Iris pigment epithelial cell (primary cell): Measurements from ENCODE around the gene ZFAND3.
A peak's percentile ranks its signal among the peaks of the same experiment; 100 is the strongest.

Experiments used
- DNase-seq: peaks from one replicate; pipeline ENCODE4 v3.0.0-alpha.2; 2011; ENCODE audit warnings: low read depth

ZFAND3 gene

DNA sequence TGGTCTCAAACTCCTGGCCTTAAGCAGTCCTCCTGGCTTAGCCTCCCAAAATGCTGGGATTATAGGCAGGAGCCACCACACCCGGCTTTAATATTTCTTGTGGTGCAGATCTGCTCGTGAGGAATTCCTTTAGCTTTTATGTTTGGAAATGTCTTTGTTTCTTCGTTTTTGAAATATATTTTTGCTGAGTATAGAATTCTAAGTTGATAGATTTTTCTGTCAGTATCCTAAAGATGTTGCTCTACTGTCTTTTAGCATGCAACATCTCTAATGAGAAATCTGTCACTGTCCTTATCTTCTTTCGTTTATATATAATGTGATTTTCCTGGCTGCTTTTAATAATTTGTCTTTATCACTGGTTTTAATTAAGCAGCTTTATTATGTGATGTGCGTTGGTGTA lies 75.1 kb downstream of the ZFAND3 start:
- DNase-seq: no peak

DNA sequence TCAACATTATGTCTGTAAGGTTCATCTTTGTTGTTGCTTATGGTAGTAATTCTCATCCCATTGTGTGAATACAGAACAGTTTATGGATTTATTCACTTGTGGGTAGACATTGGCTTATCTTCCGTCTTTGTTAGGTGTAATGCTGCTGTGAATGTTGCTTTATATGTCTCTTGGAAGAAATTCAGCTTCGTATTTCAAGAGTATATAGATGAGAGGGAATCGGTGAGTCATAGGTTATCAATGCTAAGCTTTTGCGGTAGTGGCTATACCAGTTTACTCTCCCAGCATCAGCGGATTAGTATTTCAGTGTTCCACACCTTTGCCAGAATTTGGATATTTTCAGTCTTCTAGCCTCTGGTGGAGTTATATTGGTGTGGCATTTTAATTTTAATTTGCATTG lies 77.8 kb downstream of the ZFAND3 start:
- DNase-seq: peak; percentile 86

DNA sequence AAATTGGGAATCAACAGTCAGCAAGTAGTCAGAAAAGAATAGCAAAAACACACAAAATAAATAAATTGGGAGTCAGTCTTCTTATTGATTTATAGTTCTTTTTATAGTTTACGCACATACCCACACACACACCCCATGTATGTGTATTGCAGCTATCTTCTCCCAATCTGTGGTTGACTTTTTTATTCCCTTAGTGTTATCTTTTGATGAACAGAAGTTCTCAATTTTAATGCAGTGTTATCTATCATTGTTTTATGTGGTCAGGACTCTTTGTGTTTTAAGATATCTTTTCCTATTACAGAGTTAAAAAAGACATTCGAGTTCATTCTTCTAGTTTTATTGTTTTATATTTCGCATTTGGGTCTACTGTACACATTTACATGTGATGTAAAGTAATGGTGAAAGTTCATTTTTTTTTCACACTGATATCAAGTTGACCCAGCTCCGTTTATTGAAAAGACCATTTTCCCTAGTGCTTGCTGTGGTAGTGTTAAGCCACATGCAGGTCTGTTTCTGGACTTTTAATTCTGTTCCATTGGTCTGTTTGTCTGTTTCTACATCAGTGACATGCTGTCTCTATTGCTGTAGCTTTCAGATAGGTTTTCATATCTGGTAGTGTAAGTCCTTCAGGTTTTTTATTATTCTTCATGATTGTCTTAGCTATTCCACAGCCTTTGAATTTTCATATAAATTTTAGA lies 78.4 kb downstream of the ZFAND3 start:
- no peak for DNase-seq

DNA sequence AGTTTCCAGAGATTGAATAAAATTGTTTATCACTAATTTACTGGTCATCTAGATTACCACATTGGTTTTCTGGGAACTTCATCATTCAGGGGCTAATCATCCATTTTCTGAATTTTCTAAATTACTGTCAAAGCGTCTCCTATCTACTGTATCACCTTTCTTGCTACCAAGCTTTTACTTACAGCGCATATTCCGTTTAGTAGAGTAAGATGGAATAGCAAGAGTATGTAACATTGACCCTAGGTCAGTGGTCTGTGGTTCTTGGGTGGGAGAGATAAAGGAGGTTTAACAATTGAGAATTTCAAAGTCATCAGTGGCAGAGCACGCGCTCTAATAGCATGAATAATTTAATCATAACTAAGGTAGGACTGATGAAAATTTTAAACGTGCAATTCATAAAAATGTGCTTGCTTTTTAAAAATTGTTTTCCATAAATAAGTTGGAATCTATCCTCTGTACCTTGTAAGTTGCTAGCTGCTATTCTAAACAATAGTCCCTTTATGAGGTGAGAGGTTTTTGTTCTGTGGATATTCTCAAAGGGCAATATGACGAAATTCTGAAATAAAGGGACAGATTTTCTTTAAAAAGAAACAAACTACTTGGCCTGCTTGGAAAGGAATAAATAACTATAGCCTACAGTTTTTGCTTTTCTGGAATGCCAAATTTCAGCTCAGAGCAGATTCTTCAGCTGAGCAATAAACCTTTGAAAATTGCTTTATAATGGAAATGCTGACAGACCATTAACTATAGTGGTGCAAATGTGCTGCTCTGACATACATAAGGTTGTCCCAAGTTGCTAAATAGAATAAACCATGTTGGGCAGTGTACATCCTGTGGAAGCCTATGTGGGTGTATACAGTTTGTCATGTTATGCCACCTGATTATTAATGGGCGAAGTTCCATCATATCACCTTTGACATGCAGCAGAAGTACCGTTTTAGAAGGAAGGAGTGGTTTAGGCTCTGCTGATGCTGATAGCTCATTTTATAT lies 84.1 kb downstream of the ZFAND3 start:
- no peak for DNase-seq

DNA sequence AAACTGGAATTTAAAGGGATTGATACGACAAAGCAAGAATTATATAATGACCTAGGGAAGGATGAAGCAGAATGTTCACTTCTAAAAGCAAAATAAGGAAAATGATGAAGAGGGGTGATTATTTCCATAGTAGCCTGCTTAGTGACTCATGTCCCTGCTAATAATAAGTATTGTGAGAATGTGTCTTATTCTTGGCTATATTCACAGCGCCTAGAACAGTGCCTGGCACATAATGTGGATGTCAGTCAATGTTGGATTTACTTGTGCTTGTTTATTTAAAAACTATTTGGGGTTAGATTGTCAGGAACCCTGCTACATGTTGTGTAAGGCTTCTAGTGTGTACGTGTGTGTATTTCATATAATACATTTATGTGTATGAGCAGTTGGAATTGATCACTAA lies 85.1 kb downstream of the ZFAND3 start:
- peak; percentile 30 for DNase-seq

DNA sequence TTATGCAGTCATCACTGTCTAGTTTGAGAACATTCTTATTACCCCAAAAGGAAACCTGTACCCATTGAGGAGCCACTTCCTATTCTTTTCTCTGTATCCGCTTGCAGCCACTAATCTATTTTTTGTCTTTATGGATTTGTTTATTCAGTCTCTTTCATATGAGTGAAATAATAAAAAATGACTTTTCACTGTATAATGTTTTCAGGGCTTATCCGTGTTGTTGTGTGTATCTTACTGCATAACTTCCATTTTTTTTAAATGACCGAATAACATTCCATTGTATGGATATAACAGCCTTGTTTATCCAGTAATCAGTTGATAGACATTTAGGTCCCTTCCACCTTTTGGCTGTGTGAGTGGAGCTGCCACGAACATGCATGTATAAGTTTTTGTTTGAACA lies 86.6 kb downstream of the ZFAND3 start:
- DNase-seq: peak; percentile 47

DNA sequence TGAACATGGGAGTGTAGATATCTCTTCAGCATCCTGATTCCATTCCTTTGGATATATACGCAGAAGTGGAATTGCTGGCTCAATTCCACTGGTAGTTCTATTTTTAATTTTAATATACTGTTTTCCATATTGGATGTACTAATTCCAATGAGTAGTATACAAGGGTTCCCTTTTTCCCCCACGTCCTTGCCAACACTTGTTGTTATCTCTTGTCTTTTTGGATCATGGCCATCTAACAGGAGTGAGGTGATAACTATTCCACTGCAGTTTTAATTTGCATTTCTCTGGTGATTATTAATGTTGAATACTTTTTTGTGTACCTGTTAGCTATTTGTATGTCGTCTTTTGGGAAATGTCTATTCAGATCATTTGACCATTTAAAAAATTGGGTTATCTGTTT lies 91.5 kb downstream of the ZFAND3 start:
- DNase-seq: no peak

DNA sequence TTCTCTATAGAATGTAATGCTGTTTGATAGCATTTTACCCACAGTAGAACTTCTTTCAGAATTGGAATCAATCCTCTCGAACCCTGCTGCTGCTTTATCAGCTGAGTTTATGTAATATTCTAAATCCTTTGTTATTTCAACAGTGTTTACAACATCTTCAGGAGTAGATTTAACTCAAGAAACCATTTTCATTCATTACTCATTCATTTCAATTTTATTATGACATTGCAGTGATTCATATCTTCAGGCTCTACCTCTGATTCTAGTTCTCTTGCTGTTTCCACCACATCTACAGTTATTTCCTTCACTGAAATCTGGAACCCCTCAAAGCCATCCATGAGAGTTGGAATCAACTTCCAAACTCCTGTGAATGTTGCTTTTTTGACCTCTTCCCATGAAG lies 93.7 kb downstream of the ZFAND3 start:
- peak; percentile 69 for DNase-seq

DNA sequence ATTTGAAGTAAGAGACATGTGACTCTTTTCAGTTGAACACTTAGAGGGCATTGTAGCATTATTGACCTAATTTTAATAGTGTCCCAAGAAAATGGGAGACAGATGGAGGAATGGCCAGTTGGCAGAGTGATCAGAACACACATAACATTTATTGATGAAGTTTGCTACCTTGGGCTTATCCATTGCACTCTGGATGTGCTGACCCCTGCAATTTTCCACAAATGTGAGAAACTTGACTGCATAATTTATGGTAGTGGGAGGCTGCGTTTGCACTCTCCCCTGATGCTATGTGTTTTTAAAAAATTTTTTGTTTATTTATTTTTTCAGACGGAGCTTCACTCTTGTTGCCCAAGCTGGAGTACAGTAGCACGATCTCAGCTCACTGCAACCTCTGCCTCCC lies 95.9 kb downstream of the ZFAND3 start:
- no peak for DNase-seq

DNA sequence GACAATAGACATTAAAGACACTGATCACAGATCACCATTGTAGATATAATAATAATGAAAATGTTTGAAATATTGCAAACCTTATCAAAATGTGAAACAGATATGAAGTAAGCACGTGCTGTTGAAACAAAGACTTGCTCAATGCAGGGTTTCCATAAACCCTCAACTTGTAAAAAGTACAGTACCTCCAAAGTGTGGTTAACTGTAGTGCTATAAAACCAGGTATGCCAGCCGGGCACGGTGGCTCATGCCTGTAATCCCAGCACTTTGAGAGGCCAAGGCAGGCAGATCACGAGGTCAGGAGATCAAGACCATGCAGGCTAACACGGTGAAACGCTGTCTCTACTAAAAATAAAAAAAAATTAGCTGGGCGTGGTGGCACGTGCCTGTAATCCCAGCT lies 96.6 kb downstream of the ZFAND3 start:
- no peak for DNase-seq

DNA sequence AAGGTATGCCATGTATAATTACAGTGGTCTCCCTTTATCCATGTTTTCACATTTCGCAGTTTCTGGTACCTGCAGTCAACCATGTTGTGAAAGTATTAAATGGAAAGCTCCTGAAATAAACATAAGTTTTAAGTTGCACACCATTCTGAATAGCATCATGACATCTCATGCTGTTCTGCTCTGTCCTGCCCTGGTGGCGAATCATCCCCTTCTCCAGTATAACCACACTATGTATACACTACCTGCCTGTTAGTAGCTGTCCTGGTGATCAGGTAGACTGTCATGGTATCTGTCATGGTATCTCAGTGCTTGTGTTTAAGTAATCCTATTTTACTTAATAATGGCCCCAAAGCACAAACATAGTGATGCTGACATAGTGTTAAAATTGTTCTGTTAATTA lies 97.1 kb downstream of the ZFAND3 start:
- DNase-seq: no peak

DNA sequence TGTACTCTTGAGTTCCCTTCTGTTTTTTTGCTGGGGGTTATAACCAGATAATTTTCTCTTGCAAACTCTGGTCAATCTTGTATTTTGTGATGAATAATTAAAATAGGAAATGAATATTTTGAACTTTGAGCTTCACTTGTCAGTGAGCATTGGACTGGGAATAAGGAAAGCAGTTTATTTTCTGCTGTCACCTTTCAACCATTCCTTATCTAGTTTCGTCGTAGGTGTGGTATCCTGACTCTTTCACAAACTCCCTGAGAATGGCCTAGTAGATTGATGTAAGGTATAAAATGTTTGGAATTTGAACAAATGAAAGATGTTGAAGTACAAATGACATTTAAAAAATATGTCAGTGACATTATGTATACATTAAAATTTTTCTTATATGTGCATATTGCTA lies 98.0 kb downstream of the ZFAND3 start:
- no peak for DNase-seq

DNA sequence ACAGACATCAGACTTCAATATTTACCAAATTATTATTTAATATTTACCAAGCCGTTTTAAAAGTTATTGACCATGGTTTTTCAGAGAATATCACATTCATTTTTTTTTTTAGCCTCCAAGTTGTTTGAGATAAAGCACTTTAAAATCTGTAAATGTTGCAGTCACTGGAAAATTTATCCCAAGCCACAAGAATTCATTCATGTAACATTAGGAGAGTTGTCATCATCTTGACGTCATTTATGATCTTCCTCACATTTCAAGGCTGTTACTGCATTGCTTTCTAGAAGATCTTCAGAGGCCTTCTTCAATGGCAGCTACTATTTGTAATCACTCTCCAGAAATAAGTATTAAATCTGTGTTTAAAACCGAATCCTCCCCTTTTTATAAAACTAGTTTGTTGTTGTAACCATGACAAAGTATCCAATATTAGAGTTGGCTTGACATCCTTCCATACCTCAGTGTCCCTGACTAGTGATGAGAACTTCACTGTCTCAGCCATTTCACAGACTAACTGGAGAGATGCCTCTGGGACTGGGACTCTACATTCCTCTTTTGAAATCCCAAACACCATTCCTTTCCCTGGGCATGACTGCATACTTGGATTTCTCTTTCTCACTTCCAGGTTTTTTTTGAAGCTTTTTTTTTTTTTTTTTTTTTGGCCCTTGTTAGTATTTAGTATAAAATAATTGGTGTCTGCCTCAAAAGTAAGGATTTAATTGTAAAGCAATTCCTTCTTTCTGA lies 100.1 kb downstream of the ZFAND3 start:
- DNase-seq: peak; percentile 68

DNA sequence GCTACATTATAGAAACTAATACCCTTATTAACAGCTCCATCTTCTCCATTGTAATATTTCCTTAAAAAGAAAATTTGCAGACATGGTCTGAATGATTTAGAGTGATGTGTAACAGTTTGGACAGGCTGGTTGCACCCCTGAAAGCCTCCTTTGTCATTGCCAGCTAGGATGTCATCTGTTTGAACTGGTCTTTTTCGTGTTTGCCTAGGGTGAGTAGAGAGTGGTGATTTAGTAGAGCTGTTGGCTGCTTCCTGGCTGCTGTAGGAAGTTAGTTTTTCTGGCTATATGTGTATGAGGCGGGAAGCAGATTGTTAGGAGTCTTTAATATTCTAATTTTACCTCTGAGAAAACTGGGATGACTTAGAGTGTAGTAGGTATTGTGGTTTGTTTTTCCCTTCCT lies 101.1 kb downstream of the ZFAND3 start:
- DNase-seq: no peak

DNA sequence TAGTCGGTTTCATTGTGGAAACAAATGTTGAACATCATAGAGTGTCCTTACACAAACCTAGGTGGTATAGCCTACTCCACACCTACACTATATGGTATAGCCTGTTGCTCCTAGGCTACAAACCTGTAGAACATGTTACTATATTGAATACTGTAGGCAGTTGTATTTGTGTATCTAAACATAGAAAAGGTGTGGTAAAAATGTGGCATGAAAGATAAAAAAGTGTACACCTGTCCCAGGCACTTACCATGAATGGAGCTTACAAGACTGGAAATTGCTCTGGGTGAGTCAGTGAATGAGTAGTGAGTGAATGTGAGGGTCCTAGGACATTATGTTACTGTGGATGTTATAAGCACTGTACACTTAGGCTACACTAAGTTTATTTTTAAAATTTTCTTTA lies 103.0 kb downstream of the ZFAND3 start:
- no peak for DNase-seq

DNA sequence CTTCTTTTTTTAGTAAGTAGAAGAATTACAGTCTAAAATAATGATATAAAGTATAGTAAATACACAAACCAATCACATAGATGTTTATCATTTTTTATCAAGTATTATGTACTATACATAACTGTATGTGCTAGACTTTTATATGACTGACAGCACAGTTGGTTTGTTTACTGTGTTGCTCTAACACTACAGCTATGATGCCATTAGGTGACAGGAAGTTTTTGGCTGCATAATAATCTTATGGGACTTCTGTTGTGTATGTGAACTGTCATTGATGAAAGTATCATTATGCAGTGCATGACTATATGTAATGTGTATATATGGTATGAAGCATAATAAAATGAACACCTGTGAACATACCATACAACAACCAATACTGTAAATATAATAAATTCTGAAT lies 104.0 kb downstream of the ZFAND3 start:
- no peak for DNase-seq

DNA sequence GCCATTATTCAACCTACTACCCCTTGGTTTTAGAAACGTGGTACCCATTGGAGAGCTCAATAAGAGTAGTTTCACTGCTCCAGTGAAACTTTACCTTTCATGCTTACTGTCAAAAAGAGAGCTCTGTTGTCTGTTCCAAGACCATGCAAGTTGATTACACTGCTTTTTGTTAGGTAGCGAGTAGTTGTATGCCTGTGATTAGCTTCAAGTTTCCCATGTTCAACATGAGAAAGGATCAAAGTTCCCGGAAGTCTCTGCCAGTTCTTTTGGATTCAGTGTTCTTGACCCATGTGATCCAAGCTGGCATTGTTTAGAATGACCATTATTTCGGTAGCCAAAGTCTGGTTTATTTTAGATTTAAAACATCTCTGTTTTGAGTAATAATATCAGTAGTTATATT lies 107.1 kb downstream of the ZFAND3 start:
- no peak for DNase-seq

DNA sequence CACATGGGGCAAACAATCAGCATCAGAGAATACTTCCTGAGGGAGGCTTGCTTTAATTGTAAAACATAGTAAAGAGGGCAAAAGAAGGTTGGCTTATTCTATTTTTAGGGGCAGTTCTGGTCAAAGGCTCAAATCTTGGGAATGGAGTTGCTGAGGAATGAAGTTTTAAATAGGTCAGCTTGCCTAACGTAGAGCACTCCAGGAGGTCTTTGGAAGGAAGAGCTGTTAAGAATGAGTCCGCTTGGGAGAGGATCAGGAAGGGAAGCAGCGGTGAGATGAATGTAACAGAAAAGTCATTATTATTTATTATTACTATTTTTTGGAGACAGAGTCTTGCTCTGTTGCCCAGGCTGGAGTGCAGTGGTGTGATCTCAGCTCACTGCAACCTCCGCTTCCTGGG lies 108.7 kb downstream of the ZFAND3 start:
- DNase-seq: no peak

DNA sequence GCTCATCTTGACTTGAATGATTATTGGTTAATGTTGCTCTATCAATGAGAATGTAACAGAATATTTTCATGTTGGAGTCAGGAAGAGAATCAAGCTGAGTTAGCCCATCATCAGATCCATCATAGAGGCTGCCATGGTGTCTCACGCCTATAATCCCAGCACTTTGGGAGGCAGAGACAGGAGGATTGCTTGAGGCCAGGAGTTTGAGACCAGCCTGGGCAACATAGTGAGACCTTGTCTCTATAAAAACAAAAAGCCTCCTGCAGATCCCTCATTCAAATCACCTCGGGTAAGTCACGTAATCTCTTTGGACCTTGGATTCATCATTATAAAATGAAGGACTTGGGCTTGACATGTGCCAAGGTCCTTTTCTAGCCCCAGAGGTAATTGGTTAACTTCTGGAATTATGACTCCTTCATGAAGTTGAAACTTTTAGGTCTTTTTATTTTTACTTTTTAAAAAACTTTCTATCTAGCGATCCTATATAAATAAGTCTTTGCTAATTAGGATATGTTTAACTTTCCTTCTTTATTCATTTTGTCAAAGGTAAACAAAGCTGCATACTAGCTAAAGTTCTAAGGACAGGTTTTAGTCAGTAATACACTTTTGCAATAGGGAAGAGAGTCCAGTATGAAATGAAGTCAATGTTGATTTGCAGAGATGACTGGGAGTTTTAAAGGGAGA lies 110.9 kb downstream of the ZFAND3 start:
- DNase-seq: no peak

DNA sequence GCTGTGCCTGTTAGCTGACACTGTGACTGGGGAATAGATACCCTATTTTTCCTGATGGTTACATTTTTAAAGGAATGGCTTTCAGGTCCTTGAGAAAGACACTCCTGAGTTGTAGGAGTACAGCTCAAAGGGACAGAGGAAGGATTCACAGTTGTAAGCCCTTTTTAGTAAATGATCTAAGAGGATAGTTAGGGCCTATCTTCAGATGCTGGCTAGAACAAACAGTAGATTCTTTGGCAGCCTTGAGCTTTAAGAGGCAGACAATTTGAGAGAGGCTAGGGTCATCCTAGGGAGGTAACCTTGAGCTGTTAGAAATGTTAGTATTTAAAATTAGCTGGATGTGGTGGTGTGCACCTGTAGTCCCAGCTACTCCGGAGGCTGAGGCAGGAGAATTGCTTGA lies 111.5 kb downstream of the ZFAND3 start:
- no peak for DNase-seq

DNA sequence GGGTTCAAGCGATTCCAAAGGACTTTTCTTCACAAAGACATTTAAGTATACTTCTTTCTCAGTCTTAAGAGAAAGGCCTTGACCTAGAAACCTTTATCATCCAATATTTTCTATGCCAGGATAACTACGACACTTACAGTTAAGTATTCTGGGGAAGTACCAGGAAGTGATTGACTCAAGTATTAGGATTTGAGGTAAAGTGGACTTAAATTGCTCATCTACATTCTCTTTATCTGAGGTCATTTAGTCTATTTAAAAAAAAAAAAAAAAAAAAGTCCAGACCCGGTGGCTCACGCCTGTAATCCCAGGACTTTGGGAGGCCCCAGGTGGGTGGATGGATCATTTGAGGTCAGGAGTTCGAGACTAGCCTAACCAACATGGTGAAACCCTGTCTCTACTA lies 114.7 kb downstream of the ZFAND3 start:
- peak; percentile 69 for DNase-seq

DNA sequence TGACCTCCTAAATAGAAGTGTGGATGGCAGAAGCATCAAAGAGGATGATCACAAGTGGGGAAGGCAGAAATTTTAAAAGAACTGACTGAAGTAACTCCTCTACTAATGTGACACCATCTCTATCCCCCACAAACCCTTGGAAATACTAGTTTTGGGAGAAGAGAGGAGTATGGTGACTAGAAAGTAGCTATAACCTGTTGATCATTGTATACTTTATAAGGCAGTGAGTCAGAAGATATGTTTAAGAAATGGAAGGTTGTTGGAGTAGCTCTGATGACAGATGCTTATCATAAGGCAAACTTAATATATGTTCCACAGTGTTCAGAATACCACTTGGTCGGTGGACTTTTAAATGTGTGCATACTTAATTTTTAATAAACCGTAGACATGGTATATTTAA lies 116.6 kb downstream of the ZFAND3 start:
- DNase-seq: no peak
